MCF 10A (cell line): ENCODE results near the gene KCNJ6. TPM values are rescaled to one million over a fixed set of nuclear protein-coding genes. Genes with fewer than 3 reads are reported as not detected.

Experiments used
- BruUV-seq: library from RNA; stranded (reverse); fragments of 400-500 nt; replicated peaks from 2 replicates; lab custom pipeline; 2021; lab: Mats Ljungman, UMichigan
- CTCF ChIA-PET: fragments of 300-600 bp; sonication (Branson Sonifier 250); formaldehyde crosslinking; extraction: SDS; loops from one replicate; lab custom pipeline; 2021; ENCODE audit warnings: antibody characterized with exemption, inconsistent platforms; lab: Yijun Ruan, JAX
- POLR2A ChIA-PET: fragments of 300-600, 350-650 bp; sonication (Branson Sonifier 250); formaldehyde crosslinking; extraction: SDS; loops from one replicate; lab custom pipeline; 2020; ENCODE audit warnings: antibody characterized with exemption, inconsistent platforms; lab: Yijun Ruan, JAX
- DNase-seq: peaks from one replicate; pipeline ENCODE4 v3.0.0-alpha.2; 2018; ENCODE audit not compliant: unreplicated experiment
- H3K27ac Mint-ChIP-seq: one replicate; pipeline ENCODE4 v1.8.0; 2022; ENCODE audit warnings: mild to moderate bottlenecking, low read depth, mixed read lengths; ENCODE audit not compliant: unreplicated experiment
- H3K27me3 Mint-ChIP-seq: one replicate; pipeline ENCODE4 v1.8.0; 2022; ENCODE audit warnings: mixed read lengths; ENCODE audit not compliant: insufficient read depth, unreplicated experiment
- H3K36me3 Mint-ChIP-seq: one replicate; pipeline ENCODE4 v1.8.0; 2022; ENCODE audit warnings: mild to moderate bottlenecking, moderate library complexity, mixed read lengths; ENCODE audit not compliant: insufficient read depth, unreplicated experiment
- H3K4me1 Mint-ChIP-seq: one replicate; pipeline ENCODE4 v1.8.0; 2022; ENCODE audit warnings: mixed read lengths; ENCODE audit not compliant: insufficient read depth, unreplicated experiment
- H3K4me3 Mint-ChIP-seq: one replicate; pipeline ENCODE4 v1.8.0; 2022; ENCODE audit warnings: mild to moderate bottlenecking, moderate library complexity, mixed read lengths; ENCODE audit not compliant: unreplicated experiment
- H3K9me3 Mint-ChIP-seq: one replicate; pipeline ENCODE4 v1.8.0; 2022; ENCODE audit warnings: mixed read lengths; ENCODE audit not compliant: unreplicated experiment
- CTCF ChIP-seq: fragments of 200-600 bp; IDR thresholded peaks from one replicate; pipeline ENCODE4 v1.8.0; 2022; ENCODE audit warnings: antibody characterized with exemption, mild to moderate bottlenecking; ENCODE audit not compliant: unreplicated experiment
- intact Hi-C: fragments of 100-400 bp; cut with micrococcal nuclease; formaldehyde crosslinking; loops from 2 replicates; pipeline ENCODE4 v1.14.1; 2022
- total RNA-seq: library from RNA; stranded (reverse); gene quantifications from 2 replicates; pipeline ENCODE4 v1.2.3, GENCODE V29; 2022

The KCNJ6 gene
- total RNA-seq, 1 experiment from 2014 or later: 0.28 TPM

- Mint-ChIP-seq H3K4me1 (no peaks in the 10 kb centered on the region), H3K36me3 (no peaks in the 10 kb centered on the region), H3K27ac (no peak overlapping the region), H3K4me3 (no peak overlapping the region), H3K9me3 (no peaks in the 10 kb centered on the region), H3K27me3 (no peaks in the 10 kb centered on the region)
- TF ChIP-seq CTCF: no peak
- intact Hi-C loops: no loop called here
- CTCF ChIA-PET: no interaction called here
- DNase-seq: no peak
- POLR2A ChIA-PET: no interaction called here
- no TSS peak for BruUV-seq
Measured at GRCh38 chr21:37821092-37821491, 95.2 kb downstream of the KCNJ6 start.

GRCh38 chr21:37819372-37819771 lies 96.9 kb downstream of the KCNJ6 start:
- Mint-ChIP-seq H3K27ac (no peak overlapping the region), H3K27me3 (no peaks in the 10 kb centered on the region)

GRCh38 chr21:37817242-37817641 lies 99.0 kb downstream of the KCNJ6 start:
- BruUV-seq: no TSS peak
- no peaks in the 10 kb centered on the region for H3K9me3 Mint-ChIP-seq
- no peak for DNase-seq
- intact Hi-C loops: no loop called here
- H3K4me3 Mint-ChIP-seq: no peak overlapping the region
- H3K27me3 Mint-ChIP-seq: no peaks in the 10 kb centered on the region
- no peak overlapping the region for H3K27ac Mint-ChIP-seq
- ChIA-PET CTCF (interaction anchor here (0.6 kb wide), 1 partner anchor 73 kb away, joined by 3 read pairs; no protein-coding TSS in a partner anchor), POLR2A (no interaction called here)
- no peaks in the 10 kb centered on the region for H3K4me1 Mint-ChIP-seq
- no peaks in the 10 kb centered on the region for H3K36me3 Mint-ChIP-seq
- no peak for TF ChIP-seq CTCF

More at GRCh38 chr21:37819372-37819771, 96.9 kb downstream of the KCNJ6 start:
- TF ChIP-seq CTCF: no peak
- Mint-ChIP-seq H3K9me3 (no peaks in the 10 kb centered on the region), H3K4me1 (no peaks in the 10 kb centered on the region), H3K4me3 (no peak overlapping the region), H3K36me3 (no peaks in the 10 kb centered on the region)
- CTCF ChIA-PET: interaction anchor here (0.6 kb wide), 1 partner anchor 35 kb away, joined by 3 read pairs; no protein-coding TSS in a partner anchor
- no peak for DNase-seq
- intact Hi-C loops: no loop called here
- POLR2A ChIA-PET: no interaction called here
- no TSS peak for BruUV-seq

GRCh38 chr21:37815893-37816292 lies 100.4 kb downstream of the KCNJ6 start:
- ChIA-PET CTCF (no interaction called here), POLR2A (no interaction called here)
- Mint-ChIP-seq H3K9me3 (no peaks in the 10 kb centered on the region), H3K4me1 (no peaks in the 10 kb centered on the region), H3K36me3 (no peaks in the 10 kb centered on the region), H3K4me3 (no peak overlapping the region), H3K27ac (no peak overlapping the region), H3K27me3 (no peaks in the 10 kb centered on the region)
- no peak for DNase-seq
- BruUV-seq: no TSS peak
- no peak for TF ChIP-seq CTCF
- intact Hi-C loops: no loop called here
